ENCODE measurements around the gene SERGEF. TPM values are rescaled to one million over a fixed set of nuclear protein-coding genes. Genes with fewer than 3 reads are reported as not detected.

SERGEF gene
- total RNA-seq, 1 experiment from 2014 or later = 31.4 TPM

DNA sequence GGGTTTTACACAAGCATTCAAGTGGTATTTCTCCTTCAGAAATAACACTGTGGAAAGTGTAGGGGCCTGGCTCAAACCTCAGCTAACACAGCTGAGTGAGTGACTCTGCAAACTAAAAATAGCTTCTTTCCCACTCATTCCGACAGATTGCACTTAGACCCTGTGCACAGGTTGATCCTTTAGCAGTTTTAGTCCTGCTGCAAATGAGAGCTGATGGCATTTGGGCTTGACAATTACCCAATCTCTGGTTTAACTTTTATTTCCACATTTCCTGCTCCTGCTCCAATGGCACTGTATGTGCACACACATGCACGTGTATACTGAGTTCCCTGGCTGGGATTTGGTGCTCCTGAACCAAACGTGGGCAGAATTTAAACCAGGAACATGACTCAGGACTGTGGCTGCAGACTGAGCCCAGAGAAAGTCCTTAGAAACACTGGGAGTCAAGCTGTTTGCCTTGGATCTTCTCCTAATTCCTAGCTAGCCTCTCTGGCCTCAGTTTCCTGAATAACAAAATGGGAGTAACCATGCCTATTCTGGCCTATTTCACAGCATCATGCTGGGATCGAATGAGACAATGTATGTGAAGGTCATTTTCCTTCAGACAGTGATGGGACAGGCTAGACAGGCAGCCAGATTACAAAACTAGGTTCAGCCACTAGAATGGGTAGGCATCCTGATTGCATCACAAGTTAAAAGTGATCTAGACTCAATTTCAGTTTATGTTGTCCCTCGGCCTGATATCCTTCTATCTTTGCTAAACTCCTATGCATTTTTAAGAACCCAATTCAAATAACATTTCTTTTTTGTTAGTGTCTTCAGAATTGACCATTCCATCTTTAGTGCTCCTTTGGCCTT, 58.2 kb downstream of the SERGEF start:
- Histone ChIP-seq H4K91ac (ENCODE audit: insufficient read length, low read depth, low read length) (no peak overlapping the region), H4K5ac (ENCODE audit: insufficient read length, low read depth, low read length) (no peak overlapping the region), H2BK12ac (ENCODE audit: insufficient read length, low read depth, low read length) (no peak overlapping the region), H3K4me1 (ENCODE audit: insufficient read depth, low read length) (no peaks in the 10 kb centered on the region), H3K23me2 (ENCODE audit: insufficient read length, low read depth, low read length, poor library complexity, severe bottlenecking) (no peaks in the 10 kb centered on the region), H3K9ac (ENCODE audit: extremely low read depth, insufficient read length, low read length) (no peak overlapping the region), H3K4me2 (ENCODE audit: insufficient read depth, insufficient read length, low read length) (no peak overlapping the region), H2BK5ac (ENCODE audit: insufficient read length, low read length) (no peak overlapping the region), H3K27me3 (ENCODE audit: insufficient read depth, low read length) (no peaks in the 10 kb centered on the region), H2BK20ac (ENCODE audit: low read depth, low read length, poor library complexity, severe bottlenecking) (no peak overlapping the region), H4K8ac (replicated peaks; ENCODE audit: insufficient read length, low read depth, low read length) (no peak overlapping the region), H3K27ac (ENCODE audit: insufficient read length, low read depth, low read length) (no peak overlapping the region), H2AFZ (ENCODE audit: low read length) (no peak overlapping the region), H3K79me2 (ENCODE audit: insufficient read depth, low read length) (no peaks in the 10 kb centered on the region), H3T11ph (ENCODE audit: low read length) (no peak overlapping the region), H3K4ac (ENCODE audit: low read depth, low read length) (no peak overlapping the region), H3K18ac (ENCODE audit: insufficient read length, low read depth, low read length) (no peak overlapping the region), H4K20me1 (ENCODE audit: control insufficient read depth, insufficient read depth, insufficient read length) (no peaks in the 10 kb centered on the region), H3K14ac (ENCODE audit: insufficient read depth, low read length) (no peak overlapping the region), H3K56ac (ENCODE audit: insufficient read length, low read depth, low read length) (no peak overlapping the region), H2BK15ac (ENCODE audit: low read depth, low read length) (no peak overlapping the region), H2BK120ac (ENCODE audit: low read depth, low read length, poor library complexity, severe bottlenecking) (no peak overlapping the region), H3K79me1 (ENCODE audit: insufficient read depth, low read depth, low read length, poor library complexity, severe bottlenecking) (no peaks in the 10 kb centered on the region), H3K23ac (ENCODE audit: insufficient read length, low read depth, low read length) (no peak overlapping the region), H3K9me3 (ENCODE audit: control insufficient read depth, low read depth, low read length) (no peaks in the 10 kb centered on the region), H2AK5ac (ENCODE audit: insufficient read length, low read length) (no peak overlapping the region)
- DNase-seq = no peak
- Mint-ChIP-seq H3K9me3 (no peaks in the 10 kb centered on the region), H3K27ac (no peak overlapping the region), H3K27me3 (ENCODE audit: low read depth) (no peaks in the 10 kb centered on the region), H3K4me3 (no peak overlapping the region), H3K36me3 (ENCODE audit: insufficient read depth in 1 of 3, low read depth in 3 of 3) (peaks cover 3 to 12% (median 9%) of the 10 kb centered on the region in 3 experiments; a peak in 3 of 7 replicates), H3K4me1 (no peaks in the 10 kb centered on the region)
- no CpG with 5 or more reads among the region's 5 CpGs for WGBS (ENCODE audit: extremely low coverage, insufficient read length, low lambda C conversion rate)
- TF ChIP-seq, protein P1, sequence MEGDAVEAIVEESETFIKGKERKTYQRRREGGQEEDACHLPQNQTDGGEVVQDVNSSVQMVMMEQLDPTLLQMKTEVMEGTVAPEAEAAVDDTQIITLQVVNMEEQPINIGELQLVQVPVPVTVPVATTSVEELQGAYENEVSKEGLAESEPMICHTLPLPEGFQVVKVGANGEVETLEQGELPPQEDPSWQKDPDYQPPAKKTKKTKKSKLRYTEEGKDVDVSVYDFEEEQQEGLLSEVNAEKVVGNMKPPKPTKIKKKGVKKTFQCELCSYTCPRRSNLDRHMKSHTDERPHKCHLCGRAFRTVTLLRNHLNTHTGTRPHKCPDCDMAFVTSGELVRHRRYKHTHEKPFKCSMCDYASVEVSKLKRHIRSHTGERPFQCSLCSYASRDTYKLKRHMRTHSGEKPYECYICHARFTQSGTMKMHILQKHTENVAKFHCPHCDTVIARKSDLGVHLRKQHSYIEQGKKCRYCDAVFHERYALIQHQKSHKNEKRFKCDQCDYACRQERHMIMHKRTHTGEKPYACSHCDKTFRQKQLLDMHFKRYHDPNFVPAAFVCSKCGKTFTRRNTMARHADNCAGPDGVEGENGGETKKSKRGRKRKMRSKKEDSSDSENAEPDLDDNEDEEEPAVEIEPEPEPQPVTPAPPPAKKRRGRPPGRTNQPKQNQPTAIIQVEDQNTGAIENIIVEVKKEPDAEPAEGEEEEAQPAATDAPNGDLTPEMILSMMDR (conservative IDR thresholded peaks at IDR 0.05) = no peak
